Jurkat, Clone E6-1 (cell line): Measurements from ENCODE around the gene SLC26A8.
A peak's percentile ranks its signal among the peaks of the same experiment; 100 is the strongest.
"Not testable (repeated sequence)": the region's sequence is repeated elsewhere in the genome, so short reads cannot be mapped to it uniquely, and the experiment has no call there.

Source experiments
- DNase-seq: peaks from one replicate; pipeline ENCODE4 v3.0.0-alpha.2; 2011; ENCODE audit warnings: low read depth, low spot score
- H3K4me3 ChIP-seq: 2 replicates; pipeline ENCODE4 v1.5.1; 2011; ENCODE audit warnings: mild to moderate bottlenecking, low read length, control low read depth, moderate library complexity

SLC26A8 gene

DNA sequence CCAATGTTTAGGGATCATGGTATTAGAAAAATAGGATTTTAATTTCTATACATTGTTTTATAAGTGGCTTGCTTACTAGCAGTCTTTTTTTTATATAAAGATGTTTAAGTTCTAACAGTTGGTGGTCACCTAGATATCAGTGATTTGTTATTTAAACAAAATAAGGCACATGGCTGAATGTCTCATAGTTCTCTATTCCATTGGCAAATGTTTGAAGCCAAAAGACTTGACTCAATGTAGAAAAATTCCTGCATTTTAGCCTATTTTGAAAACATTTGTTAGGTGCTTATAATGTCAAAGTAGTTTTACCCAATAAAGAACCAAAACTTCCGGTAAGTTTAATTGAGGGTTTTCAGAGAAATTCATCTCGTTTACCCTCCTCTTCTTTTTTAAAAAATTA, 30.0 kb upstream of the SLC26A8 start:
- no peak overlapping the region for H3K4me3 ChIP-seq
- no peak for DNase-seq

DNA sequence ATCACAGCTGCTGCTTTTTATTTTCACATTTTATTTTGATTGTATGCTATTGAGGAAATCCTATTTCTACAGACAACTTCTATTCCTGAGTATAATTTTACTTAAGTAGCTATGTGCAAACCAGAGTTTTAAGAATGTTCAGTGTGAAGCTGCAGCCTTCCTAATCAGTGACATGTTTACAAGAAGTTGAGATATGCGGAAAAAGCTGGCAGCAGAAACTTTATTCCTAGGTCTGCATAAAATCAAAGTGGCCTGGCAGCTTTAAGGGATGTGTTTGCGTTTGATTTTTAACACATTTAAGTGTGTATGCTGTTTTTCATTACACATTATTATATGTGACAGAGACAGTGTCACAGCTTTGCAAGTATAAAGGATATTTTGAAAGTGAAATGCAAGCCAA, 29.4 kb upstream of the SLC26A8 start:
- H3K4me3 ChIP-seq, result no peak overlapping the region
- no peak for DNase-seq

DNA sequence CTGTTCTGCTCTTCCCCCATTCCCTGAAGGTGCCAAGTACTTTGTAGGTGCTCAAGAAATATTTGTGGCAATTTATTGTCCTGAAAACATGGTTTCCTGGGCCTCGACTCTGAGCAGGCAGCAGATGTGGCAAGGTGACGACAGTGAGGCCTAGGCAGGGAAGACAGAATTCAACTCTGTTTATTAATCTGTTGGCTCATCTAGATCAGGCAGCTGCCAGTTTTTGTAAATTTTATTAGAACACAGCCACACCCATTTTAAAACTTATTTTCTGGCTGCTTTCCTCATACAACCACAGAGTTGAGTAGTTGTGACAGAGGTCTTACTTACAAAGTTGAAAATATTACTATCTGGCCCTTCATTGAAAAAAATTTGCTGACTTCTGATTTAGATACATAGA, 27.7 kb upstream of the SLC26A8 start:
- no peak for DNase-seq

DNA sequence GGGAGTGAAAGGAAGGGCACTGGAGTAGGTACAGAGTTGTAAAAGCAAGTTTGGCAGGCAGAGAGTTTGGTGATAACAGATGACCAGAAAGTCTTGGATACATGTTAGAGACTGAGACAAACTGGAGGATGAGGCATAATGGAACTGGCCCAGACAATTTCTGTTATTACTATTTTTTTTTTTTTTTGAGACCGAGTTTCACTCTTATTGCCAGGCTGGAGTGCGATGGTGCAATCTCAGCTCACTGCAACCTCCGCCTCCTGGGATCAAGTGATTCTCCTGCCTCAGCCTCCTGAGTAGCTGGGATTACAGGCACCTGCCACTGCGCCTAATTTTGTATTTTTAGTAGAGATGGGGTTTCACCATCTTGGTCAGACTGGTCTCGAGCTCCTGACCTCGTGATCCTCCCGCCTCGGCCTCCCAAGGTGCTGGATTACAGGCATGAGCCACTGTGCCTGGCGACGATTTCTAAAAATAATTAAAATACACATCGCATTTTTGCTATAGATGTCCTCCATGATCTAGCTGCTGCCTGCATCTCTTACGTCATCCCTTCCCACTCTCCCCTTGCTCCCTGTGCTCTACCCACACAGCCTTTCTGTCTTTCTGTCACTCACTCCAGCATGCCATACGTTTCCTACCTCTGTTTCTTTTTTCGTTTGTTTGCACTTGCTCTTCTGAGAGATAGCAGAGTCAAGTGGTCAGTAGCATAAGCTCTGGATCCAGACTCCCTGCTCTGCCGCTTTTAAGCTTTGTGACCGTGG, 26.7 kb upstream of the SLC26A8 start:
- no peak for DNase-seq

More for the DNA sequence above, 27.7 kb upstream of the SLC26A8 start:
- no peak overlapping the region for H3K4me3 ChIP-seq

DNA sequence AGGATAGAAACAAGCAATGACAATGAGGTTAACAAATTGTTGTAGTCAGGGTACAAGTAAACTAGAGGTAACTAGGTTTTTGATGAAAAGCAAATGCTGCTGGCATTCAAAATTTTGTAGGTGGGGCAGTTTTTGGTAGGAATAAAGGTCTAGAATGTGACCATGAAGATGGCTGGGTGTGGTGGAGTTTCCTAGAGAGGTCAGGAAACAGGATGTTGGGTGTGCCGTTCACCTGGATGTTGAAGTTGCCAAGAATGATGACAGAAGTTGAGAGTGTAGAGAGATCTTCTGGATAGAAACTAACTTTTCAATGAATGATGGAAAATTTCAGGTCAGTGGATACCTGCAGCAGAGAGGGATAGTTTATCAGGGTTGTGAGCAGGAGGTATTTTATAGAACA, 25.9 kb upstream of the SLC26A8 start:
- no peak for DNase-seq
- no peak overlapping the region for H3K4me3 ChIP-seq

More for the DNA sequence above, 26.7 kb upstream of the SLC26A8 start:
- H3K4me3 ChIP-seq, result no peak overlapping the region

DNA sequence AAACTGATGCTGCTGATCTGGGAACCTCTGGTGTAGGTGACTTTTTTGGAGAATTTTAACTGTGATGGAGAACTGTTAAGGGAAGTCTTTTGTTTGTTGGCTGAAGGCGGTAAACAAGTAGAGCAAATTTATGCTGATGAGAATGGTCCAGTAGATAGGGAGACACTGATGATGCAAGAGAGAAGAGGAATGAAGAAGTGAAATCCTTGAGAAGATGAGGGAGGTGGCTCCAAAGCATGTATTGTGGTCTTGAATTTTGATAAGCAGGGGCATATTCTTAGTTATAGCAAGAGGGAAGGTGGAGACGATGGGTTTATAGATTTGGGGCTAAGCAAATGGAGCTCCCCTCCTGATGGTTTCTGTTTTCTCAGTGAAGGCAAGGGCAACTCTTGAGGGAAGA, 25.1 kb upstream of the SLC26A8 start:
- H3K4me3 ChIP-seq, result no peak overlapping the region
- no peak for DNase-seq

DNA sequence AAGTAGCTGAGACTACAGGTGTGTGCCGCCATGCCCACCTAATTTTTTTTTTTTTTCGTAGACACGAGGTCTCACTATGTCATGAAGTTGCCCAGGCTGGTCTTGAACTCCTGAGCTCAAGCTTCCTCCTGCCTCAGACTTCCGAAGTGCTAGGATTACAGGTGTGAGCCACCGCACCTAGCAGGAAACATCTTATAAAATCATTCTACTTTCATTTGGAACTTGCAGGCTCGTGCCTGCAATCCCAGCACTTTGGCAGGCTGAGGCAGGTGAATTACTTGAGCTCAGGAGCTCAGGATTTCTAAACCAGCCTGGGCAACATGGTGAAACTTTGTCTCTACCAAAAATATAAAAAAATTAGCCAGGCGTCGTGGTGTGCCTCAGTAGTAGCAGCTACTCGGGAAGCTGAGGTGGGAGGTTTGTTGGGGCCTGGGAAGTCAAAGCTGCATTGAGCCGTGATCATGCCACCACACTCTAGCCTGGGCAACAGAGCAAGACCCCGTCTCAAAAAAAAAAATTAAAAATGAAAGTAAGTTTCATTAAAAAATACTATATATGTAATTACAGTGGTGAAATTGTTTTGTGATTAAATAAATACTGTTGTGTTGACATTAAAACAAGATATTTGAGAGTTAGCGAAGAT, 18.3 kb upstream of the SLC26A8 start:
- no peak for DNase-seq
- no peak overlapping the region for H3K4me3 ChIP-seq

DNA sequence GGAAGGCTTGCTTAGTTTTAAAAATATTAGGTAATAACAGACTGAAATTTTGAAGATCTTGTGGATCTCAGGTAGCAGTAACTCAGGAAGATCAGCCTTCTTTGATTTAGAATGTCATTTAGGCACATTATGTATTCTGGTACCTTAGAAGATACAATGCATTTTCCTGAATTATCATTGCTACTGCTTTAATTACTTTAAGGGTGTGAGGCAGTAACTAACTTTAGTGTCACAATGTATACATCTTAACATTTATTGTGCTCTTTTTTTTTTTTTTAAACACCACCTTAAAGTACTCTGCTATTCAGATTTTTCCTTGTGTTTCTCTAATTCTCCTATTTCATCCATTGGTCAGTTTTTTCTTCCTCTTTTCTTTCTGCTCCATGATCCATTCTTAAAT, 16.5 kb upstream of the SLC26A8 start:
- DNase-seq, result no peak
- no peak overlapping the region for H3K4me3 ChIP-seq

DNA sequence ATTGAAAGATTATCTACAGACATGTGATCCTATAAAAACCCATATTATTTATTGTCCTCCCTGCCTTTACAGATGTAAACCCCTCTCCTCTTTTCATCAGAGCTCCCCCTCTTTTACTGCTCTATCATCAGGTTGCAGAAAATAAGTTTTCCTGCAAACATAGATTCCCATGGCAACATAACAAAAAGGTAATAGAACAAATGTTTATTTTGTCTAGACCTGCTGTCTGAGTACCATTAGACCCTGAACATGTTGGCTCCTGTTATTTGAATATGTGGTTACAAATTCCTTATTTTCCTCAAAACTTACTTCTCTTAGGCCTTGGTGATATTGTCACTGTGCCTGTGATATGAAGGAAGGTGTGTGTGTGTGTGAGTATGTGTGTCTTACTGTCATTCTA, 14.7 kb upstream of the SLC26A8 start:
- no peak overlapping the region for H3K4me3 ChIP-seq
- DNase-seq, result no peak

DNA sequence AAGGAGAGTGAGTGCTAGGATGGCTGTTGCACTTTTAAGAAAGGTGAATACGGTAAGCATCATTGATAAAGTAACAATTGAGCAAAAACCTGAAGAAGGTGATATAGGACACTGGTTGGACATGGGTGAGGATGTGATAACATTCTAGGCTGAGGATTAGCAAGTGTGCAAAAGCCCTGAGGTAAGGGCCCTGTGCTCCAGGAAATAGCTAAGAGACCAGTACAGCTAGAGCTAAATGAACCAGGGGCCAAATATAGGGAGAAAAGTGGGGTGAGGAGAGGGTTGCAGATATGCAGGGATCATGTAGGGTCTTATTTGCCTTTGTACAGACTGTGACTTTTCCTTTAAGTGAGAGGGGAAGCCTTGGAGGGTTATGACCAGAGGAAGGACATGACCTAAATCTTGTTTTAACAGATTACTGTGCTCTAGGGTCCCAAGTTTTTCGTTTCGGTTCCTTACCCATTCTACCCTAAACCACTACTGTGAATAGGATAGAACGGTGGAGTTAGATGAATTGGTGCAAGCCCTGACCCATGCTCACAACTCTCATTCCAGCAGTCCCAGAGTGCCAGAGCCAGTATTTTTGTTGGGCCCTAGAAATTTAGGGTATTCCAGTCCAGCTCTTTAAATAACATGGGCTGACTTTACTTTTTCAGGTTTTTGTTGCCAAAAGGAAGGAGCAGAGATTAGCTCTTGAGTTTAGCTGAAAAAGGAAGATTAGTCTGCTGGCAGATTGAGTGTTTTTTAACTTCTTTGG, 13.9 kb upstream of the SLC26A8 start:
- H3K4me3 ChIP-seq, result no peak overlapping the region

DNA sequence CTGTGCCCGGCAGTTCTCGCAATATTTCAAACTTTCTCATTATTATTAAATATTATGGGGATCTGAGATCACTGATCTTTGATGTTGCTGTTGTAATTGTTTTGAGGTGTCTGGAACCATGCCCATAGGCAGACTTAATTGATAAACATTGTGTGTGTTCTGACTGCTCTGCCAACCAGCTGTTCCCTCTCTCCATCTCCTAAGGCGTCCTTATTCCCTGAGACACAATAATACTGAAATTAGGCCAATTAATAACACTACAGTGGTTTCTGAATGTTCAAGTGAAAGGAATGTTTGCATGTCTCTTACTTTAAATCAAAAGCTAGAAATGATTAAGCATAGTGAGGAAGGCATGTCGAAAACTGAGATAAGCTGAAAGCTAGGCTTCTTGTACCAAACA, 10.8 kb upstream of the SLC26A8 start:
- DNase-seq, result no peak
- H3K4me3 ChIP-seq, result no peak overlapping the region

More for the DNA sequence above, 13.9 kb upstream of the SLC26A8 start:
- DNase-seq, result no peak

DNA sequence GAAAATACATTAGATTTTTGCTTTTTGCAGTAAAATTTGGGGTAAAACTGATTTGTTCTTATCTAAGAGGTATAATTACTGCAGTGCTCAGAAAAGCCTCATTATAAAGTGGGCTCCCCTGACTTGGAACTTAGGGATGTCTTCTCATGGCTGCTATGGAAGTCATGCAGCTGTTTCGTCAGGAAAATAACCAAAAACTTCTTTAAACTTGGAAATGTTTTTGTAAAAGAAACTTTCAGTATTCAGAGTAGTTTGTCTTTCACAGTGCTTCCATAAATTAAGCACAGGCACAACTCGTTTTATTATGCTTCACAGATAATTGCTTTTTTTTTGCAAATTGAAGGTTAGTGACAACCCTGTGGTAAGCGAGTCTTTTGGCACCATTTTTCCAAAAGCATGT, 10.0 kb upstream of the SLC26A8 start:
- no peak overlapping the region for H3K4me3 ChIP-seq
- DNase-seq, result no peak

DNA sequence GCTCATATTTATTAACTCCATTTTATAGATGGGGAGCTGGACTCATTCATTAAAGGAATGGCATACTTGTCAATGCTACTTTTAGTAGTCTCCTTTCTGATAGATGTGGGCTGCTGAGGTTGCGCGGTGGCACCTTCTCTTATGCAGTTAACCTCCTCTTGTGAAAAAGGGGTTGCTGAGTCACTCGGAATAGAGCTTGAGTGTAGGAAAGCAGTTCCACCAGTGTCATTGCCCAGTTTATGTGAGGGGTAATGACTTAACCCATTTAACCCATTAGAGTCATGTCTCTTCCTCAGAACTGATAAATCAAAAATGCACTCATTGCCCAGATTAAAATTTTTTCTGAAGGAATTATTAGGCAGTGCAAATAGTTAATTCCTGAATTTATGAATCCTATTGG, 9.5 kb upstream of the SLC26A8 start:
- no peak overlapping the region for H3K4me3 ChIP-seq
- peak; percentile 55 for DNase-seq

DNA sequence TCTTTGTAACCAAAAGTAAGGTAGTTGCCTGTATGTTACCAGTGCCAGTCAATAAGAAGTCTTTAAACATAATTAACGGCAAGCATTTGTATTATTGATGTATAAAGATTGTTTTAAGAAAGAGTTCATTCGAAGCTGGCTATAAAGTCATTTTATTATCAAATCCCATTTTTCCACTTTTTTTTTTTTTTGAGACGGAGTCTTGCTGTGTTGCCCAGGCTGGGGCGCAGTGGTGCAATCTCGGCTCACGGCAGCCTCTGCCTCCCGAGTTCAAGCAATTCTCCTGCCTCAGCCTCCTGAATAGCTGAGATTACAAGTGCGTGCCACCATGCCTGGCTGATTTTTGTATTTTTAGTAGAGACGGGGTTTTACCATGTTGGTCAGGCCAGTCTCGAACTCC, 8.7 kb upstream of the SLC26A8 start:
- not testable (repeated sequence) for DNase-seq, H3K4me3 ChIP-seq

DNA sequence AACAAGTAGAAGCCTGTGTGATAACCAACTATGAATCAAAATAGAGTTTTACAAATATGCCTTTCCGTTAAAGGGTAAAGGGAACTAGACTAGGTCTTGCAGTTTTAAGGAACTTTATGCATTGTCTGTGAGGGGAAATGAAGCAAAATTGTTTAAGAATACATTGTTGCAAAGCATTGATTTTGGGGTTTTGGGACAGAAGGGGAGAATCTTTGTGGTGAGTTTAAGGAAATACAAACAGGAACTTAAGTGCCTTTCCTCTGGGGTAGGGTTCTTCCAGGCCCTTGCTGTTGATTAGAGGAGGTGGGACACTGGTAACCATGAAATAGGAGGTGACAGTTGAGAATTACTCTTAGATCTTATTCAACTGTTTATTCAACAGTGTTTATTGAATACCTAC, 7.8 kb upstream of the SLC26A8 start:
- H3K4me3 ChIP-seq, result no peak overlapping the region
- DNase-seq, result no peak

DNA sequence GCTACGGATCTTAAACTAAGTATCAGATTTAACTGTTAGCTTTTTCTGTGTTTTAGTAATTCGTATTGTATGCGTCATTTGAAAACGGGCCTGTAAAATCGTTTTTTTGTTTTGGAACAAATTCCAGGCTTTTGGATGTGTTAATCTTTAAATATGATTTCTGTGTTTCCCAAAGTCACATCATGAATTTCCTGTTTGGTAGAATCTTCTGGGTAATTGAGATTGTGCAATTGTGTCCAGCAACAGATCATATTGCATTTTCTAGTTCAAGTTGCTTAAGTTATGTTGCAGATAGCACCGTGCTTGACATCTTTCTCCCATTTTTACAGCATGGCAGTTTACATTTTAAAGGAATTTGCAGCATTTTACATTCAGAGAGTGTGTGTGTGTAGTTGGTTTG, 5.0 kb upstream of the SLC26A8 start:
- no peak for DNase-seq

DNA sequence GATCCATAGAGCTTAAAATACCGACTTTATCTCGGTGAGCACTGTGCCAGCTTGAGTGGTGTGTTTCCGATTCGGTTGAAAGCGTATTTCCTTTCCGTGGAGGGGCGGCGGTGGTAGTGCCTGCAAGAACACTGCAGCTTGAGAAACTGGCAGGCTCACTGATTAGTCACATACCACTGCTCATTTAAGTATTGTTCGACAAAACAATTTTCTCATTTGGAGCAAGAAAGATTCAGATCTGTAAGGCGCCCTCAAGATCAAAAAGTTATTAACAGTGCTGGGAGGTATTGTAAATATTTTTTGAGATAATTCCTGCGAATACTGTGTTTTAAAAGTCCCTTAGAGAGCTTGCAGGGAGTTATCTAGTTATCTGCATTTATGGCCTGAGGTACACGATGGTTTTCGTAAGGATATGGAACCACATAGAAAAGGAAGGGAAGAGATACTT, 4.5 kb upstream of the SLC26A8 start:
- DNase-seq, result peak; percentile 82
- H3K4me3 ChIP-seq, result peak overlapping the region; percentile 98

More for the DNA sequence above, 5.0 kb upstream of the SLC26A8 start:
- peak overlapping the region; percentile 98 for H3K4me3 ChIP-seq

DNA sequence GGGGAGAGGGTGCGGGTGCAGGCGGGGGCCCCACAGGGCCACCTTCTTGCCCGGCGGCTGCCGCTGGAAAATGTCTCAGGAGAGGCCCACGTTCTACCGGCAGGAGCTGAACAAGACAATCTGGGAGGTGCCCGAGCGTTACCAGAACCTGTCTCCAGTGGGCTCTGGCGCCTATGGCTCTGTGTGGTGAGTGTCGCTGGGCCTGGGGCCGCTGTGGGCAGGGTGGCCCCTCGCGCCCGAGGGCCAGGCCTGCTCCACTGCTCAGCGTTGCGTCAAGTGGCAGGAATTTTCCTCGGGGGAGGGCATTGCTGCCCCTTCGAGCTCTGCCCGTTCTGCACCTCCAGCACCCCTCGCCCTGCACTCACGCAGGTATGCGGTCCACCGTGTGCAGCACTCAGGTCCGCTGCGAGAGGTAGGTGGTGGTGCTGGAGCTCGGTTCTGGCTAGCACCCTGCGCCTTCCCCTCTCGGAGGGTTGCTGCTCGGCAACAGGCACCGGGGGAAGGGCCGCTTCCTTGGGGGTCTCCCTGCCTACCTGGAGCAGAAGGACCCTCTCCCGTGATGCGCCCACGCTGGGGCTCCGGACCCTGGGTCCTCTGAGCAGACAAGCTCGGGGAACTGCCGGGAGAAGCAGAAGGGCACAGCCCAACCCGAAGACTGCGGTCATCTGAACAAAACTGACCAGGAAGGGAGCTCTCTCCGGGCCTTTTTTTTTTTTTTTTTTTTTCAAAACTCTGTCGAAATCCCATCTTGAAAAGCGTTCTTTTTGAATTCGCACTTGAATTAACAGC, 3.8 kb upstream of the SLC26A8 start:
- DNase-seq, result no peak
- peak overlapping the region; percentile 98 for H3K4me3 ChIP-seq

DNA sequence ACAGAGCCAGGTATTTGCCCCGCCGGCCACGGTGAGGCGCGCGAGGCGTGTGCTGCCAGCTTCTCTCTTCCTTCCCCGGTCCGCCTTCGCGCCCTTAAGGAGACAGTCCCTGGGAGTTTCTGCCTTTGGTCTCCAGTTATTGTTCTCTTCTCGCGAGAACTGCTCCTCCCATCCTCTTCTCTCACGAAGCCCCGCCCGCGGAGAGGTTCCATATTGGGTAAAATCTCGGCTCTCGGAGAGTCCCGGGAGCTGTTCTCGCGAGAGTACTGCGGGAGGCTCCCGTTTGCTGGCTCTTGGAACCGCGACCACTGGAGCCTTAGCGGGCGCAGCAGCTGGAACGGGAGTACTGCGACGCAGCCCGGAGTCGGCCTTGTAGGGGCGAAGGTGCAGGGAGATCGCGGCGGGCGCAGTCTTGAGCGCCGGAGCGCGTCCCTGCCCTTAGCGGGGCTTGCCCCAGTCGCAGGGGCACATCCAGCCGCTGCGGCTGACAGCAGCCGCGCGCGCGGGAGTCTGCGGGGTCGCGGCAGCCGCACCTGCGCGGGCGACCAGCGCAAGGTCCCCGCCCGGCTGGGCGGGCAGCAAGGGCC, 3.2 kb upstream of the SLC26A8 start, which contains the start of gene MAPK14:
Gene MAPK14, plus strand, starts transcription at position 308 of the 587 bp plus-strand sequence. CDS start 350 bp downstream, outside the sequence.
- DNase-seq, result peak; percentile 100
- peak within 1 kb of the TSS; percentile 98 for H3K4me3 ChIP-seq
